SK-N-SH (cell line): ENCODE results near the gene TRIM58. TPM values are rescaled to one million over a fixed set of nuclear protein-coding genes. Genes with fewer than 3 reads are reported as not detected.
A peak's percentile ranks its signal among the peaks of the same experiment; 100 is the strongest.

ENCODE experiments used
- CTCF ChIA-PET: fragments of 300-600, 350-600 bp; formaldehyde crosslinking; extraction: SDS; loops from one replicate; lab custom pipeline; 2021; lab: Yijun Ruan, JAX
- POLR2A ChIA-PET: fragments of 350-600 bp; sonication (Branson Sonifier 250); formaldehyde crosslinking; extraction: SDS; loops from one replicate; lab custom pipeline; 2020; ENCODE audit warnings: antibody characterized with exemption, inconsistent platforms; lab: Yijun Ruan, JAX
- DNase-seq: peaks from one replicate; pipeline ENCODE4 v3.0.0; 2012
- H2AFZ ChIP-seq: fragments of 200-600 bp; sonication (generic); 2 replicates; pipeline ENCODE4 v1.8.1; 2016; ENCODE audit warnings: antibody characterized with exemption, mild to moderate bottlenecking, low read depth
- H3F3A ChIP-seq: fragments of 200-600 bp; sonication (generic); replicated peaks from 2 replicates; pipeline ENCODE3; 2016; ENCODE audit warnings: antibody characterized with exemption, mild to moderate bottlenecking; ENCODE audit not compliant: insufficient read depth
- H3K27ac ChIP-seq, 2 experiments: fragments of 200-500 bp in 1 of 2; fragments of 200-600 bp in 1 of 2; sonication (Bioruptor generic) in 1 of 2; sonication (generic), shearing (Covaris generic) in 1 of 2; 2 replicates each; pipeline versions ENCODE4 v1.5.1 to v1.6.1; 2014 to 2016; ENCODE audit warnings: low read depth in 2 of 2, inconsistent platforms in 1 of 2, low read length in 1 of 2, mild to moderate bottlenecking in 1 of 2, mixed read lengths in 1 of 2
- H3K27me3 ChIP-seq: fragments of 200-600 bp; sonication (generic), shearing (Covaris generic); 2 replicates; pipeline ENCODE4 v1.6.1; 2016; ENCODE audit warnings: mixed run types; ENCODE audit not compliant: insufficient read depth
- H3K36me3 ChIP-seq, 2 experiments: fragments of 200-500 bp in 1 of 2; fragments of 200-600 bp in 1 of 2; sonication (Bioruptor generic) in 1 of 2; sonication (generic) in 1 of 2; replicated peaks in 1 of 2; 2 replicates each; pipeline versions ENCODE3 to v1.5.1; 2014 to 2016; ENCODE audit warnings: low read length in 1 of 2, mild to moderate bottlenecking in 1 of 2; ENCODE audit not compliant: insufficient read depth in 2 of 2, control insufficient read depth in 1 of 2
- H3K4me1 ChIP-seq, 2 experiments: fragments of 200-500 bp in 1 of 2; fragments of 200-600 bp in 1 of 2; sonication (Bioruptor generic) in 1 of 2; sonication (generic), shearing (Covaris generic) in 1 of 2; 2 replicates each; pipeline versions ENCODE4 v1.5.1 to v1.6.1; 2014 to 2016; ENCODE audit warnings: low read depth in 1 of 2, low read length in 1 of 2, mixed run types in 1 of 2; ENCODE audit not compliant: insufficient read depth in 2 of 2, control insufficient read depth in 1 of 2
- H3K4me2 ChIP-seq: fragments of 200-600 bp; sonication (generic), shearing (Covaris generic); 2 replicates; pipeline ENCODE4 v1.6.1; 2017; ENCODE audit warnings: mixed run types
- H3K4me3 ChIP-seq, 2 experiments: fragments of 200-500 bp in 1 of 2; fragments of 200-600 bp in 1 of 2; sonication (Bioruptor generic) in 1 of 2; sonication (generic), shearing (Covaris generic) in 1 of 2; 2 replicates each; pipeline versions ENCODE4 v1.5.1 to v1.8.1; 2014 to 2016; ENCODE audit warnings: low read depth in 2 of 2, inconsistent platforms in 1 of 2, low read length in 1 of 2, mild to moderate bottlenecking in 1 of 2, mixed read lengths in 1 of 2, moderate library complexity in 1 of 2
- H3K79me2 ChIP-seq: fragments of 200-600 bp; sonication (generic); 2 replicates; pipeline ENCODE4 v1.8.1; 2017; ENCODE audit warnings: mild to moderate bottlenecking; ENCODE audit not compliant: insufficient read depth
- H3K9ac ChIP-seq: fragments of 200-600 bp; sonication (generic); 2 replicates; pipeline ENCODE4 v1.6.1; 2017; ENCODE audit warnings: mixed run types
- H3K9me2 ChIP-seq: fragments of 200-600 bp; sonication (generic); 2 replicates; pipeline ENCODE4 v1.6.1; 2017; ENCODE audit warnings: mixed run types
- H3K9me3 ChIP-seq: fragments of 200-600 bp; sonication (generic); 2 replicates; pipeline ENCODE4 v1.6.1; 2017; ENCODE audit warnings: mixed run types, mild to moderate bottlenecking, moderate library complexity
- H4K20me1 ChIP-seq: fragments of 200-600 bp; sonication (generic); 2 replicates; pipeline ENCODE4 v1.6.1; 2017; ENCODE audit warnings: mild to moderate bottlenecking, mixed run types; ENCODE audit not compliant: insufficient read depth
- CTCF ChIP-seq: fragments of 200-600 bp; sonication (generic); IDR thresholded peaks from 2 replicates; pipeline ENCODE4 v1.6.1; 2017; ENCODE audit warnings: antibody characterized with exemption, mild to moderate bottlenecking, moderate library complexity
- ELF1 ChIP-seq: IDR thresholded peaks from 2 replicates; pipeline ENCODE4 v1.4.0; 2012
- EZH2phosphoT487 ChIP-seq: fragments of 200-600 bp; sonication (generic); IDR thresholded peaks from 2 replicates; pipeline ENCODE4 v1.6.1; 2017; ENCODE audit warnings: low read depth, mixed run types, mild to moderate bottlenecking, antibody characterized with exemption, moderate library complexity, borderline replicate concordance
- FOSL2 ChIP-seq: IDR thresholded peaks from 2 replicates; pipeline ENCODE4 v1.4.0; 2012; ENCODE audit warnings: low read depth, mild to moderate bottlenecking, moderate library complexity, borderline replicate concordance
- FOXJ3 ChIP-seq: sonication (generic); formaldehyde crosslinking; IDR thresholded peaks from 2 replicates; pipeline ENCODE4 v1.5.1; 2020; ENCODE audit warnings: mild to moderate bottlenecking, missing genetic modification reagents
- GATA2 ChIP-seq: sonication (generic); formaldehyde crosslinking; IDR thresholded peaks from 2 replicates; pipeline ENCODE4 v1.5.0; 2020; ENCODE audit warnings: mild to moderate bottlenecking, missing genetic modification reagents
- IRF3 ChIP-seq: fragments of 150-350 bp; IDR thresholded peaks from 2 replicates; pipeline ENCODE4 v1.6.1; 2016; ENCODE audit warnings: mild to moderate bottlenecking, low read depth, low read length
- JUND ChIP-seq: IDR thresholded peaks from 2 replicates; pipeline ENCODE4 v1.4.0; 2012
- MAX ChIP-seq: IDR thresholded peaks from 2 replicates; pipeline ENCODE4 v1.4.0; 2012; ENCODE audit warnings: low read depth
- MXI1 ChIP-seq: IDR thresholded peaks from 2 replicates; pipeline ENCODE4 v1.6.1; 2012; ENCODE audit warnings: mild to moderate bottlenecking, low read depth, low read length, improper control_type of control experiment
- NFIC ChIP-seq: IDR thresholded peaks from 2 replicates; pipeline ENCODE4 v1.4.0; 2012; ENCODE audit warnings: borderline replicate concordance
- NRF1 ChIP-seq: IDR thresholded peaks from 2 replicates; pipeline ENCODE4 v1.6.1; 2012; ENCODE audit warnings: low read depth, mild to moderate bottlenecking, low read length
- RFX5 ChIP-seq: IDR thresholded peaks from 2 replicates; pipeline ENCODE4 v1.6.1; 2012; ENCODE audit warnings: mild to moderate bottlenecking, improper control_type of control experiment, low read length
- RXRA ChIP-seq: IDR thresholded peaks from 2 replicates; pipeline ENCODE4 v1.4.0; 2012; ENCODE audit warnings: low read depth, mild to moderate bottlenecking, borderline replicate concordance
- SMC3 ChIP-seq: IDR thresholded peaks from 2 replicates; pipeline ENCODE4 v1.6.1; 2012; ENCODE audit warnings: low read depth, low read length, improper control_type of control experiment
- TAF1 ChIP-seq: IDR thresholded peaks from 2 replicates; pipeline ENCODE4 v1.6.1; 2012; ENCODE audit warnings: low read depth, mild to moderate bottlenecking, low read length, moderate library complexity, borderline replicate concordance
- USF1 ChIP-seq: IDR thresholded peaks from 2 replicates; pipeline ENCODE4 v1.4.0; 2012; ENCODE audit warnings: low read depth, borderline replicate concordance
- USF2 ChIP-seq: fragments of 150-350 bp; IDR thresholded peaks from 2 replicates; pipeline ENCODE4 v1.6.1; 2017; ENCODE audit warnings: antibody characterized with exemption, low read length, low read depth, borderline replicate concordance
- YY1 ChIP-seq: IDR thresholded peaks from 2 replicates; pipeline ENCODE4 v1.4.0; 2012; ENCODE audit warnings: low read depth, mild to moderate bottlenecking
- WGBS: methylation state at CpG from one replicate; pipeline ENCODE4 v1.1.6; 2017; ENCODE audit warnings: low lambda C conversion rate; 5-methylcytosine and 5-hydroxymethylcytosine counted together
- polyA plus RNA-seq, 3 experiments: library from polyadenylated mRNA; depleted of rRNA; stranded (reverse); fragments of >200 nt; gene quantifications; 2 replicates each; pipeline ENCODE4 v1.2.3, GENCODE V29; 2012

The TRIM58 gene
- 0.13 and 0.35 TPM in 2 replicates for polyA plus RNA-seq (2012; rRNA removed)
- 0.26 and 0.34 TPM in 2 replicates for polyA plus RNA-seq (2012; cell fraction: cytosol; rRNA removed)
- 0.12 and 0.16 TPM in 2 replicates for polyA plus RNA-seq (2012; cell fraction: nucleus; rRNA removed)

GRCh38 chr1:247857069-247857984 is at the start of gene TRIM58:
Gene TRIM58 (plus strand): TSS chr1:247857187. CDS start chr1:247857247, 60 bp downstream.
- CTCF ChIA-PET = no interaction called here
- 20% methylated on average over 21 of the region's 109 CpGs for WGBS
- Histone ChIP-seq H4K20me1 (no peaks in the 10 kb centered on the region), H3K9me3 (no peaks in the 10 kb centered on the region), H3K4me3 (peak within 1 kb of the TSS; percentile 8 to 47; a peak in 3 of 4 replicates), H3K9me2 (no peaks in the 10 kb centered on the region), H2AFZ (peak within 1 kb of the TSS; percentile 51), H3K4me2 (peak within 1 kb of the TSS; percentile 47), H3K27me3 (peaks cover 18% of the 10 kb centered on the region; the same call in 1 of the 2 replicates), H3K36me3 (no peaks in the 10 kb centered on the region), H3K4me1 (no peaks in the 10 kb centered on the region), H3K79me2 (no peaks in the 10 kb centered on the region), H3K9ac (no peak within 1 kb of the TSS), H3F3A (no peaks in the 10 kb centered on the region), H3K27ac (no peak within 1 kb of the TSS)
- DNase-seq = peak; percentile 62
- POLR2A ChIA-PET = no interaction called here
- TF ChIP-seq USF2 (no peak), CTCF (peak; percentile 23; the same call in 1 of the 2 replicates)

GRCh38 chr1:247812637-247813036 is 44.4 kb upstream of the TRIM58 start:
- Histone ChIP-seq H2AFZ (no peak overlapping the region), H3K27ac (no peak overlapping the region), H3K4me2 (no peak overlapping the region), H3K79me2 (no peaks in the 10 kb centered on the region), H3K4me3 (no peak overlapping the region), H3K36me3 (no peaks in the 10 kb centered on the region), H3K4me1 (no peaks in the 10 kb centered on the region), H3K9ac (no peak overlapping the region), H3K27me3 (no peaks in the 10 kb centered on the region), H4K20me1 (no peaks in the 10 kb centered on the region), H3F3A (no peaks in the 10 kb centered on the region), H3K9me2 (no peaks in the 10 kb centered on the region), H3K9me3 (no peaks in the 10 kb centered on the region)
- WGBS = 3% methylated on average over 2 of the region's 2 CpGs
- TF ChIP-seq MXI1 = no peak
- no peak for TF ChIP-seq IRF3
- TF ChIP-seq JUND = no peak
- no peak for TF ChIP-seq YY1
- TF ChIP-seq NRF1 = no peak
- TF ChIP-seq SMC3 = no peak
- no peak for TF ChIP-seq TAF1
- no peak for TF ChIP-seq GATA2 (CRISPR knock-in tag)
- TF ChIP-seq NFIC = no peak
- TF ChIP-seq EZH2phosphoT487 = no peak
- TF ChIP-seq ELF1 = no peak
- no peak for TF ChIP-seq MAX
- TF ChIP-seq FOSL2 = no peak
- TF ChIP-seq USF2 = no peak
- no peak for TF ChIP-seq RFX5
- TF ChIP-seq FOXJ3 = no peak
- TF ChIP-seq USF1 = no peak
- TF ChIP-seq RXRA = no peak
- ChIA-PET CTCF (interaction anchor here (0.6 kb wide), 1 partner anchor 333 kb away, joined by 3 read pairs; no protein-coding TSS in a partner anchor), POLR2A (no interaction called here)
- no peak for DNase-seq
